H9 (cell line): ENCODE results near the gene MXRA7. TPM values are rescaled to one million over a fixed set of nuclear protein-coding genes. Genes with fewer than 3 reads are reported as not detected.
A peak's percentile ranks its signal among the peaks of the same experiment; 100 is the strongest.

Experiments used
- DNase-seq: peaks from one replicate; pipeline ENCODE4 v3.0.0-alpha.2; 2017
- H2AFZ ChIP-seq: one replicate; pipeline ENCODE4 v1.6.1; 2013; ENCODE audit warnings: mild to moderate bottlenecking, low read length, control low read depth, moderate library complexity
- H2AK5ac ChIP-seq: 2 replicates; pipeline ENCODE4 v1.6.1; 2013; ENCODE audit warnings: low read length, control low read depth, mixed read lengths; ENCODE audit not compliant: insufficient read length
- H2BK120ac ChIP-seq: one replicate; pipeline ENCODE4 v1.6.1; 2013; ENCODE audit warnings: low read depth, mild to moderate bottlenecking, low read length, control low read depth, inconsistent platforms; ENCODE audit not compliant: poor library complexity, severe bottlenecking
- H2BK12ac ChIP-seq: 2 replicates; pipeline ENCODE4 v1.6.1; 2013; ENCODE audit warnings: low read length, control low read depth, mixed read lengths, low read depth; ENCODE audit not compliant: insufficient read length
- H2BK15ac ChIP-seq: 2 replicates; pipeline ENCODE4 v1.6.1; 2013; ENCODE audit warnings: low read depth, low read length, control low read depth
- H2BK20ac ChIP-seq: one replicate; pipeline ENCODE4 v1.6.1; 2013; ENCODE audit warnings: low read depth, mild to moderate bottlenecking, low read length, control low read depth, inconsistent platforms; ENCODE audit not compliant: poor library complexity, severe bottlenecking
- H2BK5ac ChIP-seq: 2 replicates; pipeline ENCODE4 v1.6.1; 2013; ENCODE audit warnings: low read length, control low read depth, mixed read lengths; ENCODE audit not compliant: insufficient read length
- H3K14ac ChIP-seq: 2 replicates; pipeline ENCODE4 v1.6.1; 2013; ENCODE audit warnings: low read length, control low read depth; ENCODE audit not compliant: insufficient read depth
- H3K18ac ChIP-seq: 2 replicates; pipeline ENCODE4 v1.6.1; 2013; ENCODE audit warnings: low read depth, mild to moderate bottlenecking, mixed read lengths, low read length, control low read depth; ENCODE audit not compliant: insufficient read length
- H3K23ac ChIP-seq: 2 replicates; pipeline ENCODE4 v1.6.1; 2013; ENCODE audit warnings: low read length, control low read depth, mixed read lengths, low read depth; ENCODE audit not compliant: insufficient read length
- H3K23me2 ChIP-seq: 2 replicates; pipeline ENCODE4 v1.6.1; 2013; ENCODE audit warnings: low read depth, mild to moderate bottlenecking, mixed read lengths, low read length, control low read depth; ENCODE audit not compliant: insufficient read length, poor library complexity, severe bottlenecking
- H3K27ac ChIP-seq: 2 replicates; pipeline ENCODE4 v1.5.1; 2013; ENCODE audit warnings: low read length, control low read depth, mixed read lengths, low read depth; ENCODE audit not compliant: insufficient read length
- H3K27me3 ChIP-seq: 2 replicates; pipeline ENCODE4 v1.6.1; 2013; ENCODE audit warnings: low read length, control low read depth, inconsistent platforms; ENCODE audit not compliant: insufficient read depth
- H3K4ac ChIP-seq: 2 replicates; pipeline ENCODE4 v1.6.1; 2013; ENCODE audit warnings: low read depth, mild to moderate bottlenecking, control low read depth, inconsistent platforms, low read length, moderate library complexity
- H3K4me1 ChIP-seq: 2 replicates; pipeline ENCODE4 v1.6.1; 2013; ENCODE audit warnings: low read length, control low read depth, inconsistent platforms; ENCODE audit not compliant: insufficient read depth
- H3K4me2 ChIP-seq: 2 replicates; pipeline ENCODE4 v1.6.1; 2013; ENCODE audit warnings: low read length, control low read depth, mixed read lengths; ENCODE audit not compliant: insufficient read length, insufficient read depth
- H3K56ac ChIP-seq: 2 replicates; pipeline ENCODE4 v1.6.1; 2013; ENCODE audit warnings: low read depth, mild to moderate bottlenecking, mixed read lengths, low read length, control low read depth; ENCODE audit not compliant: insufficient read length
- H3K79me1 ChIP-seq: 2 replicates; pipeline ENCODE4 v1.6.1; 2013; ENCODE audit warnings: low read depth, mild to moderate bottlenecking, moderate library complexity, low read length, control low read depth, inconsistent platforms; ENCODE audit not compliant: insufficient read depth, poor library complexity, severe bottlenecking
- H3K79me2 ChIP-seq: 2 replicates; pipeline ENCODE4 v1.6.1; 2013; ENCODE audit warnings: low read length, control low read depth, inconsistent platforms; ENCODE audit not compliant: insufficient read depth
- H3K9ac ChIP-seq: 2 replicates; pipeline ENCODE4 v1.6.1; 2013; ENCODE audit warnings: low read length, control low read depth, mixed read lengths; ENCODE audit not compliant: insufficient read length; ENCODE audit errors: extremely low read depth
- H3K9me3 ChIP-seq: one replicate; pipeline ENCODE4 v1.6.1; 2013; ENCODE audit warnings: low read depth, low read length, inconsistent platforms; ENCODE audit not compliant: control insufficient read depth
- H3T11ph ChIP-seq: one replicate; pipeline ENCODE4 v1.6.1; 2013; ENCODE audit warnings: mild to moderate bottlenecking, low read length, control low read depth, inconsistent platforms
- H4K20me1 ChIP-seq: one replicate; pipeline ENCODE4 v1.6.1; 2013; ENCODE audit not compliant: control insufficient read depth, insufficient read length, insufficient read depth
- H4K5ac ChIP-seq: 2 replicates; pipeline ENCODE4 v1.6.1; 2013; ENCODE audit warnings: low read depth, mild to moderate bottlenecking, mixed read lengths, low read length, control low read depth; ENCODE audit not compliant: insufficient read length
- H4K8ac ChIP-seq: replicated peaks from 2 replicates; pipeline ENCODE4 v1.6.1; 2013; ENCODE audit warnings: low read length, control low read depth, mixed read lengths, low read depth; ENCODE audit not compliant: insufficient read length
- H4K91ac ChIP-seq: 2 replicates; pipeline ENCODE4 v1.6.1; 2013; ENCODE audit warnings: low read depth, mild to moderate bottlenecking, moderate library complexity, mixed read lengths, low read length, control low read depth; ENCODE audit not compliant: insufficient read length
- H3K27ac Mint-ChIP-seq, 3 experiments: 2 replicates in 2 of 3; 3 replicates in 1 of 3; pipeline ENCODE4 v1.8.0; 2020 to 2021; ENCODE audit warnings: mixed read lengths in 3 of 3, mild to moderate bottlenecking in 1 of 3, moderate library complexity in 1 of 3
- H3K27me3 Mint-ChIP-seq: 2 replicates; pipeline ENCODE4 v1.8.0; 2021; ENCODE audit warnings: low read depth, mild to moderate bottlenecking, moderate library complexity, mixed read lengths
- H3K36me3 Mint-ChIP-seq, 3 experiments: 2 replicates in 2 of 3; 3 replicates in 1 of 3; pipeline ENCODE4 v1.8.0; 2020 to 2021; ENCODE audit warnings: low read depth in 3 of 3, mixed read lengths in 3 of 3; ENCODE audit not compliant: insufficient read depth in 1 of 3
- H3K4me1 Mint-ChIP-seq, 2 experiments: 2 replicates each; pipeline ENCODE4 v1.8.0; 2020; ENCODE audit warnings: mixed read lengths in 2 of 2
- H3K4me3 Mint-ChIP-seq, 2 experiments: 2 replicates in 1 of 2; 3 replicates in 1 of 2; pipeline ENCODE4 v1.8.0; 2020 to 2021; ENCODE audit warnings: mild to moderate bottlenecking in 2 of 2, mixed read lengths in 2 of 2, moderate library complexity in 1 of 2
- H3K9me3 Mint-ChIP-seq, 2 experiments: 2 replicates in 1 of 2; 3 replicates in 1 of 2; pipeline ENCODE4 v1.8.0; 2020; ENCODE audit warnings: mild to moderate bottlenecking in 2 of 2, mixed read lengths in 2 of 2, moderate library complexity in 1 of 2
- CTCF ChIP-seq: fragments of 200-600 bp; sonication (generic); conservative IDR thresholded peaks from 3 replicates; pipeline ENCODE4 v1.8.0; 2021; ENCODE audit warnings: antibody characterized with exemption, mild to moderate bottlenecking
- WGBS: extraction: QIAGEN DNeasy Blood & Tissue Kit; methylation state at CpG from one replicate; pipeline ENCODE4 v1.1.7; 2013; ENCODE audit warnings: missing lambda C conversion rate, low lambda C conversion rate, mixed read lengths; ENCODE audit not compliant: insufficient read length; ENCODE audit errors: extremely low coverage; 5-methylcytosine and 5-hydroxymethylcytosine counted together
- total RNA-seq: library from RNA; stranded (reverse); gene quantifications from 2 replicates; pipeline ENCODE4 v1.2.1, GENCODE V29; 2021

MXRA7 gene
- total RNA-seq, 1 experiment from 2014 or later, result 28.2 TPM

- Histone ChIP-seq H2BK5ac (no peak overlapping the region), H3K18ac (peak overlapping the region; percentile 50), H2AK5ac (no peak overlapping the region), H3K4me2 (no peak overlapping the region), H3K27ac (no peak overlapping the region), H2BK12ac (no peak overlapping the region), H3K27me3 (no peaks in the 10 kb centered on the region), H3K79me2 (no peaks in the 10 kb centered on the region), H3K79me1 (no peaks in the 10 kb centered on the region), H4K91ac (no peak overlapping the region), H3K9ac (no peak overlapping the region), H4K5ac (no peak overlapping the region), H3K23ac (no peak overlapping the region), H2BK15ac (no peak overlapping the region), H4K8ac (no peak overlapping the region), H3K9me3 (no peaks in the 10 kb centered on the region), H3K23me2 (no peaks in the 10 kb centered on the region), H4K20me1 (no peaks in the 10 kb centered on the region), H2BK120ac (no peak overlapping the region), H3K4ac (no peak overlapping the region), H3K4me1 (peaks cover 5% of the 10 kb centered on the region; the same call in 1 of the 2 replicates), H3K56ac (no peak overlapping the region), H3K14ac (peak overlapping the region; percentile 23; the same call in 1 of the 2 replicates), H3T11ph (no peak overlapping the region), H2AFZ (no peak overlapping the region), H2BK20ac (no peak overlapping the region)
- peaks cover 35 to 58% of the 10 kb centered on the region in 2 experiments for H3K4me1 Mint-ChIP-seq
- TF ChIP-seq CTCF, result no peak
- no peaks in the 10 kb centered on the region for H3K9me3 Mint-ChIP-seq
- H3K4me3 Mint-ChIP-seq, result peak overlapping the region in 1 of 2 experiments; percentile 10; a peak in 1 of 5 replicates
- H3K27ac Mint-ChIP-seq, result peak overlapping the region; percentile 50 to 77 (median 54); a peak in 6 of 7 replicates
- no peaks in the 10 kb centered on the region for H3K36me3 Mint-ChIP-seq
- no CpG with 5 or more reads among the region's 33 CpGs for WGBS
- DNase-seq, result no peak
- H3K27me3 Mint-ChIP-seq, result peaks cover 2% of the 10 kb centered on the region
Measured at GRCh38 chr17:76700617-76701470, 9.9 kb downstream of the MXRA7 start.
